Measurements from ENCODE around the gene RGS6.

Gene RGS6

GRCh38 chr14:72539661-72540315, 607.6 kb downstream of the RGS6 start:
- DNase-seq: no peak

- DNase-seq: no peak
Observed at GRCh38 chr14:72540836-72541235, 608.6 kb downstream of the RGS6 start.

GRCh38 chr14:72541546-72541945, 609.3 kb downstream of the RGS6 start:
- DNase-seq: no peak

- no peak for DNase-seq
Observed at GRCh38 chr14:72543341-72543740, 611.1 kb downstream of the RGS6 start.

GRCh38 chr14:72544615-72545387, 612.6 kb downstream of the RGS6 start:
- DNase-seq: no peak

- no peak for DNase-seq
Observed at GRCh38 chr14:72545411-72546311, 613.4 kb downstream of the RGS6 start.

GRCh38 chr14:72546344-72547016, 614.3 kb downstream of the RGS6 start:
- DNase-seq: no peak

- no peak for DNase-seq
Observed at GRCh38 chr14:72547999-72548398, 615.8 kb downstream of the RGS6 start.

GRCh38 chr14:72549026-72549425, 616.8 kb downstream of the RGS6 start:
- no peak for DNase-seq

GRCh38 chr14:72549854-72550253, 617.6 kb downstream of the RGS6 start:
- no peak for DNase-seq

- no peak for DNase-seq
Observed at GRCh38 chr14:72550513-72550912, 618.3 kb downstream of the RGS6 start.

GRCh38 chr14:72552236-72552635, 620.0 kb downstream of the RGS6 start:
- no peak for DNase-seq

GRCh38 chr14:72553161-72553560, 620.9 kb downstream of the RGS6 start:
- DNase-seq: no peak

- no peak for DNase-seq
Observed at GRCh38 chr14:72553656-72554055, 621.4 kb downstream of the RGS6 start.

- no peak for DNase-seq
Observed at GRCh38 chr14:72554401-72554800, 622.2 kb downstream of the RGS6 start.

GRCh38 chr14:72554994-72555608, 622.9 kb downstream of the RGS6 start:
- DNase-seq: no peak

GRCh38 chr14:72555609-72556000, 623.4 kb downstream of the RGS6 start:
- no peak for DNase-seq

- no peak for DNase-seq
Observed at GRCh38 chr14:72557671-72558070, 625.4 kb downstream of the RGS6 start.

- DNase-seq: no peak
Observed at GRCh38 chr14:72558721-72559120, 626.5 kb downstream of the RGS6 start.

GRCh38 chr14:72559202-72559601, 627.0 kb downstream of the RGS6 start:
- no peak for DNase-seq

- DNase-seq: no peak
Observed at GRCh38 chr14:72559669-72560255, 627.5 kb downstream of the RGS6 start.

- no peak for DNase-seq
Observed at GRCh38 chr14:72560331-72560730, 628.1 kb downstream of the RGS6 start.

All from COR-L47 (cell line).